ENCODE data around the gene TM7SF3. TPM values are rescaled to one million over a fixed set of nuclear protein-coding genes. Genes with fewer than 3 reads are reported as not detected.

TM7SF3 gene
- total RNA-seq, 4 donors from 2014 or later = 32.8 to 70.6 (median 47.4) TPM

GRCh38 chr12:27034607-27035293 lies 20.6 kb upstream of the TM7SF3 start:
- DNase-seq = no peak
- TF ChIP-seq POLR2A (IDR thresholded peaks at IDR 0.05) (no peak), CTCF (IDR thresholded peaks at IDR 0.05) (no peak)
- Histone ChIP-seq H3K27ac (no peak overlapping the region), H3K4me3 (no peak overlapping the region), H3K4me1 (no peaks in the 10 kb centered on the region), H3K9me3 (no peaks in the 10 kb centered on the region), H3K36me3 (no peaks in the 10 kb centered on the region), H3K27me3 (no peaks in the 10 kb centered on the region)
- intact Hi-C loops (cut with DNase I; ENCODE audit: low total_unique reads) = no loop called here

GRCh38 chr12:27032679-27033078 lies 18.5 kb upstream of the TM7SF3 start:
- intact Hi-C loops (cut with DNase I; ENCODE audit: low total_unique reads) = no loop called here
- H3K36me3 ChIP-seq = no peaks in the 10 kb centered on the region

GRCh38 chr12:27031531-27031930 lies 17.3 kb upstream of the TM7SF3 start:
- H3K36me3 ChIP-seq = no peaks in the 10 kb centered on the region
- intact Hi-C loops (cut with DNase I; ENCODE audit: low total_unique reads) = no loop called here
- H3K4me1 ChIP-seq = no peaks in the 10 kb centered on the region
- DNase-seq = no peak
- no peaks in the 10 kb centered on the region for H3K9me3 ChIP-seq
- H3K27me3 ChIP-seq = no peaks in the 10 kb centered on the region
- TF ChIP-seq POLR2A (IDR thresholded peaks at IDR 0.05) = no peak
- no peak for TF ChIP-seq CTCF (IDR thresholded peaks at IDR 0.05)
- H3K27ac ChIP-seq = no peak overlapping the region
- no peak overlapping the region for H3K4me3 ChIP-seq

More at GRCh38 chr12:27032679-27033078, 18.5 kb upstream of the TM7SF3 start:
- DNase-seq = no peak
- no peaks in the 10 kb centered on the region for H3K9me3 ChIP-seq
- no peak overlapping the region for H3K4me3 ChIP-seq
- no peaks in the 10 kb centered on the region for H3K4me1 ChIP-seq
- TF ChIP-seq POLR2A (IDR thresholded peaks at IDR 0.05) = no peak
- no peak for TF ChIP-seq CTCF (IDR thresholded peaks at IDR 0.05)
- no peaks in the 10 kb centered on the region for H3K27me3 ChIP-seq
- H3K27ac ChIP-seq = no peak overlapping the region

- Histone ChIP-seq H3K4me3 (no peak overlapping the region), H3K27ac (no peak overlapping the region), H3K9me3 (no peaks in the 10 kb centered on the region), H3K36me3 (no peaks in the 10 kb centered on the region), H3K4me1 (peaks cover 0 to 7% of the 10 kb centered on the region in 2 donors), H3K27me3 (no peaks in the 10 kb centered on the region)
- DNase-seq = no peak
- intact Hi-C loops (cut with DNase I; ENCODE audit: low total_unique reads) = no loop called here
- TF ChIP-seq POLR2A (IDR thresholded peaks at IDR 0.05) = no peak
- no peak for TF ChIP-seq CTCF (IDR thresholded peaks at IDR 0.05)
Observed at GRCh38 chr12:27026257-27026656, 12.1 kb upstream of the TM7SF3 start.

GRCh38 chr12:27025116-27025515 lies 10.9 kb upstream of the TM7SF3 start:
- H3K27me3 ChIP-seq = no peaks in the 10 kb centered on the region
- H3K36me3 ChIP-seq = no peaks in the 10 kb centered on the region
- H3K4me1 ChIP-seq = peaks cover 0 to 7% of the 10 kb centered on the region in 2 donors
- H3K4me3 ChIP-seq = no peak overlapping the region
- H3K9me3 ChIP-seq = no peaks in the 10 kb centered on the region
- no peak overlapping the region for H3K27ac ChIP-seq
- TF ChIP-seq CTCF (IDR thresholded peaks at IDR 0.05) (no peak), POLR2A (IDR thresholded peaks at IDR 0.05) (no peak)
- intact Hi-C loops (cut with DNase I; ENCODE audit: low total_unique reads) = no loop called here
- DNase-seq = no peak
